Loucy (cell line): ENCODE results near the gene MEGF8.

ENCODE experiments used
- H2AFZ ChIP-seq: fragments of 200-600 bp; sonication (generic); 2 replicates; pipeline ENCODE4 v1.6.0; 2016; ENCODE audit warnings: antibody characterized with exemption, mild to moderate bottlenecking, low read length, moderate library complexity
- H3F3A ChIP-seq: fragments of 200-600 bp; 2 replicates; pipeline ENCODE4 v1.6.0; 2016; ENCODE audit warnings: antibody characterized with exemption, low read depth, mild to moderate bottlenecking
- H3K27me3 ChIP-seq: fragments of 200-600 bp; sonication (generic); 2 replicates; pipeline ENCODE4 v1.6.1; 2014; ENCODE audit warnings: low read length, mild to moderate bottlenecking; ENCODE audit not compliant: insufficient read depth, poor library complexity, severe bottlenecking
- H3K36me3 ChIP-seq: fragments of 200-600 bp; sonication (generic); 2 replicates; pipeline ENCODE4 v1.6.1; 2016; ENCODE audit warnings: low read length; ENCODE audit not compliant: insufficient read depth
- H3K4me1 ChIP-seq: fragments of 200-600 bp; sonication (generic); 2 replicates; pipeline ENCODE4 v1.5.1; 2014; ENCODE audit warnings: low read length, mild to moderate bottlenecking; ENCODE audit not compliant: insufficient read depth, poor library complexity, severe bottlenecking
- H3K4me2 ChIP-seq: fragments of 200-600 bp; sonication (generic); 2 replicates; pipeline ENCODE4 v1.6.0; 2014; ENCODE audit warnings: antibody characterized with exemption, low read length, low read depth, mild to moderate bottlenecking; ENCODE audit not compliant: poor library complexity, severe bottlenecking
- H3K4me3 ChIP-seq: fragments of 200-600 bp; sonication (generic); 2 replicates; pipeline ENCODE4 v1.5.1; 2014; ENCODE audit warnings: low read length, mild to moderate bottlenecking, mixed read lengths; ENCODE audit not compliant: poor library complexity, severe bottlenecking
- H3K79me2 ChIP-seq: fragments of 200-600 bp; sonication (generic); 2 replicates; pipeline ENCODE4 v1.6.1; 2014; ENCODE audit warnings: low read length; ENCODE audit not compliant: insufficient read depth
- H3K9ac ChIP-seq: fragments of 200-600 bp; sonication (generic); 2 replicates; pipeline ENCODE4 v1.6.0; 2014; ENCODE audit warnings: mild to moderate bottlenecking, low read depth, low read length, moderate library complexity; ENCODE audit not compliant: poor library complexity, severe bottlenecking
- H3K9me2 ChIP-seq: fragments of 200-600 bp; sonication (generic); replicated peaks from 2 replicates; pipeline ENCODE4 v1.6.1; 2016; ENCODE audit warnings: low read depth, low read length, mixed read lengths
- H3K9me3 ChIP-seq: fragments of 200-600 bp; sonication (generic); 2 replicates; pipeline ENCODE4 v1.6.1; 2014; ENCODE audit warnings: mild to moderate bottlenecking, antibody characterized with exemption, low read length, low read depth; ENCODE audit not compliant: insufficient read depth
- H4K20me1 ChIP-seq: fragments of 200-600 bp; sonication (generic); 2 replicates; pipeline ENCODE4 v1.6.0; 2014; ENCODE audit warnings: antibody characterized with exemption, low read length, mild to moderate bottlenecking; ENCODE audit not compliant: insufficient read depth, poor library complexity, severe bottlenecking
- CTCF ChIP-seq: fragments of 200-600 bp; sonication (generic); conservative IDR thresholded peaks from 2 replicates; pipeline ENCODE4 v1.5.1; 2014; ENCODE audit warnings: mild to moderate bottlenecking, antibody characterized with exemption, low read length
- EZH2phosphoT487 ChIP-seq: fragments of 200-600 bp; IDR thresholded peaks from 2 replicates; pipeline ENCODE4 v1.6.1; 2018; ENCODE audit warnings: antibody characterized with exemption, mild to moderate bottlenecking, moderate library complexity, borderline replicate concordance

MEGF8 gene

DNA sequence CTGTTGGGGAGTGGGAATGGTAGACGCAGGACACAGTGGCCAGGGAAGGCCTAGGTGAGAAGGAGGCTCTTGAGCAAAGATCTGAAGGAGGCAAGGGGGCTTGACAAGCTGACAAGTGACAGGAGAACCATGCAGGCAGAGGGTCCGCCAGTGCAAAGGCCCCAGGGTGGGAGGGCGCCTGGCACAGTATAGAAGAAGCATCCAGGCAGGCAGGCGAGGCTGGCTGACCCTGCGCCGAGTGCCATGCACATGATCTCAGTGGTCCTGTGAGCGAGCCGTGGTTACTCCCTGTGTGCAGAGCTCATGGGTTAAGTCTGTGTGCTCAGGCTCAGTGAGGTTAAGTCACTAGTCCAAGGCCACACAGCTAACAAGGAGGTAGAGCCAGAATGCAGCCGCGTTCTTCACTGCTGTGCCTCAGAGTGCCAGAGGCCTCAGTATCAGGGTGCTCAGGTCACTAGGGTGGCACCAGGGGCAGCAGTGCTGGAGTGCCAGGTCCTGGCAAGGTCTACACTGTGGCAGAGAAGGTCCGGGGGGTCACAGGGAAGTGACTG is 49.5 kb downstream of the MEGF8 start:
- Histone ChIP-seq H4K20me1 (no peaks in the 10 kb centered on the region), H3K9ac (no peak overlapping the region), H3K79me2 (no peaks in the 10 kb centered on the region), H3K27me3 (no peaks in the 10 kb centered on the region), H3K9me3 (no peaks in the 10 kb centered on the region), H3K36me3 (no peaks in the 10 kb centered on the region), H3F3A (no peaks in the 10 kb centered on the region), H2AFZ (no peak overlapping the region), H3K4me2 (no peak overlapping the region), H3K4me1 (no peaks in the 10 kb centered on the region), H3K9me2 (no peaks in the 10 kb centered on the region), H3K4me3 (no peak overlapping the region)
- TF ChIP-seq CTCF: no peak
- no peak for TF ChIP-seq EZH2phosphoT487

- H3K36me3 ChIP-seq: no peaks in the 10 kb centered on the region
- H4K20me1 ChIP-seq: no peaks in the 10 kb centered on the region
- no peak overlapping the region for H3K4me3 ChIP-seq
- no peaks in the 10 kb centered on the region for H3K4me1 ChIP-seq
- H3K79me2 ChIP-seq: no peaks in the 10 kb centered on the region
- H3K9ac ChIP-seq: no peak overlapping the region
- no peaks in the 10 kb centered on the region for H3K9me2 ChIP-seq
- TF ChIP-seq EZH2phosphoT487: no peak
- TF ChIP-seq CTCF: no peak
- no peaks in the 10 kb centered on the region for H3K9me3 ChIP-seq
- H2AFZ ChIP-seq: no peak overlapping the region
- H3K4me2 ChIP-seq: no peak overlapping the region
- H3K27me3 ChIP-seq: no peaks in the 10 kb centered on the region
- no peaks in the 10 kb centered on the region for H3F3A ChIP-seq
Measured at GRCh38 chr19:42375415-42376176, 50.2 kb downstream of the MEGF8 start.

DNA sequence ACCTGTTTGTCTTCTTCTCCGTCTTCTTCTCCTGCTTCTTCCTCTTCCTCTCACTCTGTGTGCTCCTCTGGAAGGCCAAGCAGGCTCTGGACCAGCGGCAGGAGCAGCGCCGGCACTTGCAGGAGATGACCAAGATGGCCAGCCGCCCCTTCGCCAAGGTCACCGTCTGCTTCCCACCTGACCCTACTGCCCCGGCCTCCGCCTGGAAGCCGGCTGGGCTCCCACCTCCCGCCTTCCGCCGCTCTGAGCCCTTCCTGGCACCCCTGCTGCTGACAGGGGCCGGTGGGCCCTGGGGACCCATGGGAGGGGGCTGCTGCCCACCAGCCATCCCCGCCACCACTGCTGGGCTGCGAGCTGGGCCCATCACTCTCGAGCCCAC is 50.7 kb downstream of the MEGF8 start:
- Histone ChIP-seq H3K4me1 (no peaks in the 10 kb centered on the region), H3K9me3 (no peaks in the 10 kb centered on the region), H3K27me3 (no peaks in the 10 kb centered on the region), H3K36me3 (no peaks in the 10 kb centered on the region), H3K4me2 (no peak overlapping the region), H3K9ac (no peak overlapping the region), H4K20me1 (no peaks in the 10 kb centered on the region), H2AFZ (no peak overlapping the region), H3K9me2 (no peaks in the 10 kb centered on the region), H3K79me2 (no peaks in the 10 kb centered on the region), H3F3A (no peaks in the 10 kb centered on the region), H3K4me3 (no peak overlapping the region)
- TF ChIP-seq EZH2phosphoT487 (no peak), CTCF (no peak)
